Ishikawa (cell line): ENCODE data around the gene OR2AG2.

Experiments
- CEBPB ChIP-seq: IDR thresholded peaks from 2 replicates; pipeline ENCODE4 v1.6.1; 2012
- CREB1 ChIP-seq: IDR thresholded peaks from 2 replicates; pipeline ENCODE4 v1.6.1; 2012; ENCODE audit warnings: low read depth
- EGR1 ChIP-seq: IDR thresholded peaks from 2 replicates; pipeline ENCODE4 v1.6.1; 2012
- EP300 ChIP-seq: IDR thresholded peaks from 2 replicates; pipeline ENCODE4 v1.6.1; 2012; ENCODE audit warnings: borderline replicate concordance
- FOXM1 ChIP-seq: IDR thresholded peaks from 2 replicates; pipeline ENCODE4 v1.6.1; 2012; ENCODE audit warnings: low read depth, borderline replicate concordance
- NFIC ChIP-seq: IDR thresholded peaks from 2 replicates; pipeline ENCODE4 v1.6.1; 2012
- RAD21 ChIP-seq: IDR thresholded peaks from 2 replicates; pipeline ENCODE4 v1.6.1; 2012; ENCODE audit warnings: low read depth
- TAF1 ChIP-seq: IDR thresholded peaks from 2 replicates; pipeline ENCODE4 v1.6.1; 2012; ENCODE audit warnings: low read depth, mild to moderate bottlenecking
- TCF12 ChIP-seq: IDR thresholded peaks from 2 replicates; pipeline ENCODE4 v1.6.1; 2012; ENCODE audit warnings: low read depth
- TEAD4 ChIP-seq: IDR thresholded peaks from 2 replicates; pipeline ENCODE4 v1.6.1; 2012
- YY1 ChIP-seq: IDR thresholded peaks from 2 replicates; pipeline ENCODE4 v1.6.1; 2012; ENCODE audit warnings: low read depth
- ZBTB7A ChIP-seq: IDR thresholded peaks from 2 replicates; pipeline ENCODE4 v1.6.1; 2012; ENCODE audit warnings: low read depth
- TF ChIP-seq, protein P1 (sequence below): IDR thresholded peaks from 2 replicates; pipeline ENCODE4 v1.6.1; 2012
- TF ChIP-seq, protein P2 (sequence below): IDR thresholded peaks from 2 replicates; pipeline ENCODE4 v1.6.1; 2012
- TF ChIP-seq, protein P3 (sequence below): IDR thresholded peaks from 2 replicates; pipeline ENCODE4 v1.6.1; 2012; ENCODE audit warnings: low read depth, mild to moderate bottlenecking

The OR2AG2 gene, protein sequence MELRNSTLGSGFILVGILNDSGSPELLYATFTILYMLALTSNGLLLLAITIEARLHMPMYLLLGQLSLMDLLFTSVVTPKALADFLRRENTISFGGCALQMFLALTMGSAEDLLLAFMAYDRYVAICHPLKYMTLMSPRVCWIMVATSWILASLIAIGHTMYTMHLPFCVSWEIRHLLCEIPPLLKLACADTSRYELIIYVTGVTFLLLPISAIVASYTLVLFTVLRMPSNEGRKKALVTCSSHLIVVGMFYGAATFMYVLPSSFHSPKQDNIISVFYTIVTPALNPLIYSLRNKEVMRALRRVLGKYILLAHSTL

DNA sequence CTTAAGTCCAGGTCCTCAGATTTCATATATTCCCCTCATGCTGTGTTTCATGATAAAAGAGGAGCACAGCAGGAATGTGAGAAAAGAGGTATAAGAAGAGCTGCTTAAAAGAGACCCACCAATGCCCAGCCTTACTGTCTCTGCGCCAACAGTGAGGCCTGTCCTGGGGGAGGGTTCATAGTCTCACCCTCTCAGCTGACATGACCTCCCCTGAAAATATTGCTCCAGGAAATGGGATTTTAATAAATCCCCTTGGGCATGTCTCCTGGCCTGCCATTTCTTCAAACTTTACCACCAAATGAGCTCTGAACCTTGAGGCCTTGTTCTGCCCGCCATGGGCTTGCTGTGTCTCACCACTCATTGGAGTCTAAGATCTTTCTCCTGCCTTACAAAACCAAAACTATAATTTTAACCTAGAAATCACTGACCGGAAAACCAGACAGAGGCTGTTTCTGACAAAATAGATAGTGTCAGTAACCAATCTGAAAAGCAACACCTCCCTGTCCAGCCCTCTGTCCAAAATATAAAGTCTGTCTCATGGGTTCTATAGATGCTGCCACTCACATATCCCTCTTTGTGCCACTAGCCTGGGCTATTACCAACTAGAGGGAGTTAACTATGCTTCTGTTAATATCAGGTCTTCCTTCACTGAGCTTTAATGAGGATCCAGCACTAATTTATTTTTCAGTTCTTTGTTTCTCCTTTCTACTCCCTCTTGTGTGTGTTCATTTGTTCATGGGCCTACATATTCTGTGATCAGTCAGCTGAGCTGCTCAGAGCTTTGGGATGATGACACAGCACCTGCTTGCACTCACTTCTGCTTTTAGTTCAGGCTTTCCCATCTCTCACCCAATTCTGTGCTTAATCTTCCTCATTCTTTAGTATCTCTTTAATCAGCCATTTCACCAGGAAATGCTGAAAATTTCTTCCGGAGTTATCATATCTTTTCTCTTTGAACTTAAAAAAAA, at the start of gene OR2AG2:
Gene OR2AG2, minus strand, starts transcription at position 51 of the 968 bp plus-strand sequence. CDS start 3,019 bp downstream, outside the sequence.
- TF ChIP-seq TAF1 (no peak), CEBPB (no peak), YY1 (no peak), TEAD4 (no peak), CREB1 (no peak), EP300 (no peak), NFIC (no peak), FOXM1 (no peak), TCF12 (no peak), ZBTB7A (no peak), RAD21 (no peak), EGR1 (no peak)
- TF ChIP-seq, protein P1, sequence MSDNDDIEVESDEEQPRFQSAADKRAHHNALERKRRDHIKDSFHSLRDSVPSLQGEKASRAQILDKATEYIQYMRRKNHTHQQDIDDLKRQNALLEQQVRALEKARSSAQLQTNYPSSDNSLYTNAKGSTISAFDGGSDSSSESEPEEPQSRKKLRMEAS: no peak
- TF ChIP-seq, protein P2, sequence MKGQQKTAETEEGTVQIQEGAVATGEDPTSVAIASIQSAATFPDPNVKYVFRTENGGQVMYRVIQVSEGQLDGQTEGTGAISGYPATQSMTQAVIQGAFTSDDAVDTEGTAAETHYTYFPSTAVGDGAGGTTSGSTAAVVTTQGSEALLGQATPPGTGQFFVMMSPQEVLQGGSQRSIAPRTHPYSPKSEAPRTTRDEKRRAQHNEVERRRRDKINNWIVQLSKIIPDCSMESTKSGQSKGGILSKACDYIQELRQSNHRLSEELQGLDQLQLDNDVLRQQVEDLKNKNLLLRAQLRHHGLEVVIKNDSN: no peak
- TF ChIP-seq, protein P3, sequence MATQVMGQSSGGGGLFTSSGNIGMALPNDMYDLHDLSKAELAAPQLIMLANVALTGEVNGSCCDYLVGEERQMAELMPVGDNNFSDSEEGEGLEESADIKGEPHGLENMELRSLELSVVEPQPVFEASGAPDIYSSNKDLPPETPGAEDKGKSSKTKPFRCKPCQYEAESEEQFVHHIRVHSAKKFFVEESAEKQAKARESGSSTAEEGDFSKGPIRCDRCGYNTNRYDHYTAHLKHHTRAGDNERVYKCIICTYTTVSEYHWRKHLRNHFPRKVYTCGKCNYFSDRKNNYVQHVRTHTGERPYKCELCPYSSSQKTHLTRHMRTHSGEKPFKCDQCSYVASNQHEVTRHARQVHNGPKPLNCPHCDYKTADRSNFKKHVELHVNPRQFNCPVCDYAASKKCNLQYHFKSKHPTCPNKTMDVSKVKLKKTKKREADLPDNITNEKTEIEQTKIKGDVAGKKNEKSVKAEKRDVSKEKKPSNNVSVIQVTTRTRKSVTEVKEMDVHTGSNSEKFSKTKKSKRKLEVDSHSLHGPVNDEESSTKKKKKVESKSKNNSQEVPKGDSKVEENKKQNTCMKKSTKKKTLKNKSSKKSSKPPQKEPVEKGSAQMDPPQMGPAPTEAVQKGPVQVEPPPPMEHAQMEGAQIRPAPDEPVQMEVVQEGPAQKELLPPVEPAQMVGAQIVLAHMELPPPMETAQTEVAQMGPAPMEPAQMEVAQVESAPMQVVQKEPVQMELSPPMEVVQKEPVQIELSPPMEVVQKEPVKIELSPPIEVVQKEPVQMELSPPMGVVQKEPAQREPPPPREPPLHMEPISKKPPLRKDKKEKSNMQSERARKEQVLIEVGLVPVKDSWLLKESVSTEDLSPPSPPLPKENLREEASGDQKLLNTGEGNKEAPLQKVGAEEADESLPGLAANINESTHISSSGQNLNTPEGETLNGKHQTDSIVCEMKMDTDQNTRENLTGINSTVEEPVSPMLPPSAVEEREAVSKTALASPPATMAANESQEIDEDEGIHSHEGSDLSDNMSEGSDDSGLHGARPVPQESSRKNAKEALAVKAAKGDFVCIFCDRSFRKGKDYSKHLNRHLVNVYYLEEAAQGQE: no peak

DNA sequence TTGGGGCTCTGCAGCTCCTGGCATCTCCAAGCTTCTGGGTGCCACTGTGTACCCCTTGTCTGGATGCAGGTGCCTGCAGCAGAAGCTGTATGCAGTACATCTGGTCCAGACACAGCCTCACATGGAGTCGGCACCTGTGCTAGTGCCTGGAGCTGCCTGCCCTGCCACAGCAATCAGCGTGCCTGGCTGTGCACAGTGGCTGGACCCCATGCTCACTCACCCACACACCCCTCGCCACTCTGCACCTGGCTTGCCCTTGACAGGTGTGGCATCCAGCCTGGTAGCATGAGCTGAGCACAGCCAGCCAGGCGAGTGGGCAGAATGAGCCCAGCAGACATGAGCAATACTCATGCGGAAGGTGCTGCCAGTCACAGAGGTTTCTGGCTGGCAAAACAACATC, 47.2 kb upstream of the OR2AG2 start:
- TF ChIP-seq ZBTB7A (no peak), TEAD4 (no peak), NFIC (no peak), RAD21 (no peak), FOXM1 (no peak), YY1 (no peak)
- TF ChIP-seq, protein P2: no peak
- TF ChIP-seq, protein P1: no peak

DNA sequence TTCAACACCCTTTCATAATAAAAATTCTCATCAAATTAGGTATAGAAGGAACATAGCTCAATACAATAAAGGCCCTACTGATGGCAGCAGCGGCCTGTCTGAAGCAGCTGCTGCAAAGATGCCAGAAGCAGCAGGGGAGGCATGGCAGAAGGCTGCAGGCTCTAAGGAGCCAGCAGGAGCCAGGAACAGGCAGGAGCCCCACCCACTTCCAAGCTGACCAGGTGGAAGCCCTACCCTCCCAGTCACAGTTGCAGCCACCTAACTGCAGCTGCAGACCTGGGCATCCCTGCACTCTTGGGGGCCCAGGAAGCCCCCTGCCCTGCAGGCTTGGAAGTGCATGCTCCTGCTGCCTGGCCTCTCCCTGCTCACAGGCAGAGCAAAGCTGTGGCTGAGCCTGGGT, 45.9 kb upstream of the OR2AG2 start:
- TF ChIP-seq, protein P2: no peak
- TF ChIP-seq EP300: no peak
- no peak for TF ChIP-seq EGR1
- no peak for TF ChIP-seq YY1
- no peak for TF ChIP-seq TAF1
- peak; percentile 54 for TF ChIP-seq RAD21

DNA sequence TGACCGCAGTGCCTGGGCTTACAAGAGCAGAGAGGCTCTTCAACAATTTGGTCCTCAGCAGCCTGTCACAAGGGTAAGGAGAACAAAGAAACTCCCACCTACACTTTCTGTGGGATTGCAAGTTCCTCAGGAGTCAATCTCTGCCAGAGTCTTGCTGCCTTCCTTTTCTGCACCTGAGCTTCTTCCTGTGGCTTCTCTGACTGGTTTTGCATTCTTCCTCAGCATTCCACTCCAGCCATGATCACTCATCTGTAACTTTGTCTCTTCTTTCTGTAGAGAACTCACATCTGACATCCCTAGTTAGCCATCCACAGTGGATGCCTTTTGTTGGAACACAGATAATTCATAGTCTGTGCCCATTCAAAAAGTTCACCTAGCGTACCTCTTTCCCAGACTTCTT, 41.9 kb upstream of the OR2AG2 start:
- TF ChIP-seq, protein P1: no peak
- TF ChIP-seq CEBPB: no peak
- TF ChIP-seq TAF1: no peak
- no peak for TF ChIP-seq YY1
- TF ChIP-seq, protein P3: no peak
- TF ChIP-seq ZBTB7A: no peak
- TF ChIP-seq EP300: no peak
- TF ChIP-seq, protein P2: no peak
- no peak for TF ChIP-seq EGR1
- TF ChIP-seq FOXM1: no peak
- TF ChIP-seq TEAD4: no peak
- TF ChIP-seq NFIC: no peak
- TF ChIP-seq CREB1: no peak
- no peak for TF ChIP-seq RAD21
- no peak for TF ChIP-seq TCF12
